GM12878 (cell line): Measurements from ENCODE around the gene FREY1. TPM values are rescaled to one million over a fixed set of nuclear protein-coding genes. Genes with fewer than 3 reads are reported as not detected.
A peak's percentile ranks its signal among the peaks of the same experiment; 100 is the strongest.

Experiments used
- ATAC-seq: fragments of 200-7000 bp; cut with Tn5 transposase; 3 replicates; pipeline ENCODE4 v1.9.1; 2020; ENCODE audit warnings: mild to moderate bottlenecking, moderate library complexity
- BruUV-seq: library from RNA; stranded (reverse); fragments of 400-500 nt; replicated peaks from 2 replicates; lab custom pipeline; 2021; lab: Mats Ljungman, UMichigan
- CTCF ChIA-PET: fragments of 300-600 bp; sonication (Branson Sonifier 250); formaldehyde crosslinking; extraction: SDS; loops from one replicate; lab custom pipeline; 2021; ENCODE audit warnings: inconsistent platforms; lab: Yijun Ruan, JAX
- POLR2A ChIA-PET: fragments of 350-600 bp; formaldehyde crosslinking; extraction: SDS; loops from one replicate; lab custom pipeline; 2021; ENCODE audit warnings: inconsistent platforms; lab: Charles Lee
- RAD21 ChIA-PET: fragments of 300-600 bp; sonication (Branson Sonifier 250); formaldehyde crosslinking; loops from one replicate; lab custom pipeline; 2023; ENCODE audit warnings: antibody characterized with exemption; ENCODE audit not compliant: unreplicated experiment; lab: Charles Lee
- SMC1A ChIA-PET: fragments of 300-600 bp; sonication (Branson Sonifier 250); formaldehyde crosslinking; loops from one replicate; lab custom pipeline; 2023; ENCODE audit not compliant: unreplicated experiment, uncharacterized antibody; lab: Charles Lee
- DNase-seq: peaks from one replicate; pipeline ENCODE4 v3.0.0-alpha.2; 2011; ENCODE audit warnings: low read depth, low spot score
- FAIRE-seq: peaks from 3 replicates; lab custom pipeline; 2011; peaks lifted over from hg19 to GRCh38; lab: Jason Lieb, UNC
- H2AFZ ChIP-seq: 2 replicates; pipeline ENCODE4 v1.6.0; 2011; ENCODE audit warnings: low read depth, low read length, control low read depth; ENCODE audit not compliant: control insufficient read depth
- H3K27ac ChIP-seq: 2 replicates; pipeline ENCODE4 v1.5.1; 2011; ENCODE audit warnings: control low read depth; ENCODE audit not compliant: control insufficient read depth, insufficient read depth
- H3K27me3 ChIP-seq, 2 experiments: replicated peaks in 1 of 2; 2 replicates each; pipeline versions ENCODE4 v1.6.0 to v1.6.1; 2011; ENCODE audit warnings: low read length in 1 of 2; ENCODE audit not compliant: control insufficient read depth in 2 of 2, insufficient read depth in 2 of 2
- H3K36me3 ChIP-seq, 2 experiments: 2 replicates each; pipeline ENCODE4 v1.5.1; 2011; ENCODE audit warnings: low read length in 1 of 2; ENCODE audit not compliant: control insufficient read depth in 2 of 2, insufficient read depth in 2 of 2
- H3K4me1 ChIP-seq: 2 replicates; pipeline ENCODE4 v1.6.1; 2011; ENCODE audit warnings: mild to moderate bottlenecking, low read length, moderate library complexity, mixed read lengths; ENCODE audit not compliant: control insufficient read depth, insufficient read depth
- H3K4me2 ChIP-seq: 2 replicates; pipeline ENCODE4 v1.6.0; 2011; ENCODE audit warnings: control low read depth; ENCODE audit not compliant: control insufficient read depth, insufficient read depth
- H3K4me3 ChIP-seq: fragments of 200-600 bp; sonication (generic); 2 replicates; pipeline ENCODE4 v1.5.1; 2016
- H3K79me2 ChIP-seq: 2 replicates; pipeline ENCODE4 v1.6.0; 2011; ENCODE audit warnings: low read length; ENCODE audit not compliant: control insufficient read depth, insufficient read depth
- H3K9ac ChIP-seq: 2 replicates; pipeline ENCODE4 v1.8.0; 2011; ENCODE audit warnings: low read length, control low read depth, mixed read lengths; ENCODE audit not compliant: control insufficient read depth, insufficient read depth
- H3K9me3 ChIP-seq: replicated peaks from 3 replicates; pipeline ENCODE4 v1.5.1; 2011; ENCODE audit warnings: mild to moderate bottlenecking, low read length; ENCODE audit not compliant: control insufficient read depth, insufficient read depth
- H4K20me1 ChIP-seq: 2 replicates; pipeline ENCODE4 v1.6.0; 2011; ENCODE audit not compliant: control insufficient read depth, insufficient read depth
- CHD4 ChIP-seq: fragments of 200-600 bp; sonication (generic); IDR thresholded peaks from 2 replicates; pipeline ENCODE4 v1.6.1; 2016; ENCODE audit warnings: mild to moderate bottlenecking
- DPF2 ChIP-seq: fragments of 450-650 bp; IDR thresholded peaks from 2 replicates; pipeline ENCODE4 v1.6.1; 2017; ENCODE audit warnings: mild to moderate bottlenecking
- E2F4 ChIP-seq: IDR thresholded peaks from 2 replicates; pipeline ENCODE4 v1.6.1; 2012; ENCODE audit warnings: low read depth, low read length, improper control_type of control experiment
- EGR1 ChIP-seq, 2 experiments: IDR thresholded peaks; 1 replicate in 1 of 2; 2 replicates in 1 of 2; pipeline ENCODE4 v1.6.1; 2011 to 2012; ENCODE audit warnings: low read depth in 2 of 2, low read length in 2 of 2, borderline replicate concordance in 1 of 2, mild to moderate bottlenecking in 1 of 2, moderate library complexity in 1 of 2
- FOS ChIP-seq: IDR thresholded peaks from 3 replicates; pipeline ENCODE4 v1.6.1; 2011; ENCODE audit warnings: borderline replicate concordance; ENCODE audit not compliant: insufficient read length; ENCODE audit errors: extremely low read depth
- IKZF2 ChIP-seq, 2 experiments: fragments of 450-650 bp; IDR thresholded peaks; 2 replicates each; pipeline ENCODE4 v1.6.1; 2017; ENCODE audit warnings: mild to moderate bottlenecking in 2 of 2, moderate library complexity in 2 of 2
- ZBED1 ChIP-seq: IDR thresholded peaks from 2 replicates; pipeline ENCODE4 v1.6.1; 2016; ENCODE audit warnings: borderline replicate concordance
- WGBS: methylation state at CpG from one replicate; pipeline ENCODE4 v1.1.6; 2016; ENCODE audit warnings: low lambda C conversion rate; ENCODE audit not compliant: insufficient replicate concordance, insufficient coverage; ENCODE audit errors: missing lambda C conversion rate; 5-methylcytosine and 5-hydroxymethylcytosine counted together
- in situ Hi-C: fragments of 300-500 bp; cut with MboI; formaldehyde crosslinking; loops from 9 replicates; pipeline ENCODE4 v1.14.3; 2018; ENCODE audit warnings: mixed read lengths
- intact Hi-C: fragments of 100-400 bp; cut with micrococcal nuclease; formaldehyde crosslinking; loops from one replicate; pipeline ENCODE4 v1.14.2; 2022; ENCODE audit not compliant: unreplicated experiment
- polyA plus RNA-seq, 11 experiments: library from polyadenylated mRNA; depleted of rRNA in 4 of 11; unstranded in 6 of 11; stranded (reverse) in 5 of 11; fragments of >200 nt; fragmentation: Nextera tagmentation in 4 of 11; fragmentation: Illumina TruSeq in 1 of 11; extraction: Ambion mirVana in 4 of 11; extraction: Trizol in 1 of 11; gene quantifications; 1 replicate in 1 of 11; 2 replicates in 10 of 11; pipeline versions ENCODE4 v1.2.1 to v1.2.3, GENCODE V29; 2011 to 2016; ENCODE audit warnings: inconsistent platforms in 2 of 11, missing spikeins in 2 of 11, low read depth in 1 of 11
- total RNA-seq, 4 experiments: library from RNA; depleted of rRNA in 3 of 4; stranded (reverse); fragments of >200 nt in 3 of 4; fragmentation: Illumina TruSeq in 1 of 4; extraction: Trizol in 1 of 4; gene quantifications; 2 replicates each; pipeline versions ENCODE4 v1.2.1 to v1.2.3, GENCODE V29; 2013 to 2021

Gene FREY1
- total and polyA plus RNA-seq, 10 of the 15 experiments (the other 5 are each of a cell fraction or from before 2014, with no cell fraction given): 0.13 to 1.7 (median 0.39) TPM; not detected in 3

GRCh38 chr11:45917623-45918330, 10.7 kb upstream of the FREY1 start, which contains the start of gene PEX16 (continued):
- TF ChIP-seq FOS: no peak
- no peak for TF ChIP-seq ZBED1
- TF ChIP-seq CHD4: no peak

GRCh38 chr11:45917286-45917622, 10.2 kb upstream of the FREY1 start:
- Histone ChIP-seq H3K27ac (peak overlapping the region; percentile 92), H3K27me3 (peaks cover 2 to 3% of the 10 kb centered on the region in 2 experiments; a peak in 3 of 4 replicates), H3K4me3 (peak overlapping the region; percentile 99), H3K9ac (peak overlapping the region; percentile 99), H3K4me1 (peaks cover 18% of the 10 kb centered on the region), H4K20me1 (no peaks in the 10 kb centered on the region), H3K4me2 (peak overlapping the region; percentile 84), H2AFZ (peak overlapping the region; percentile 98), H3K36me3 (peaks cover 12 to 15% of the 10 kb centered on the region in 2 experiments), H3K79me2 (peaks cover 16% of the 10 kb centered on the region), H3K9me3 (no peaks in the 10 kb centered on the region)
- ATAC-seq: peak; percentile 4
- TF ChIP-seq E2F4: 0 out of 2 replicates have a peak, but pooled peaks have one; percentile 20
- 0 out of 4 replicates have a peak, but pooled peaks of 1 of the 2 experiments have one; percentile 8 for TF ChIP-seq IKZF2 (IDR thresholded peaks at IDR 0.05)
- no peak for TF ChIP-seq EGR1 (IDR thresholded peaks at IDR 0.05; ENCODE audit: borderline replicate concordance in 1 of 2, low read depth in 2 of 2, low read length in 2 of 2)
- TF ChIP-seq DPF2: 0 out of 2 replicates have a peak, but pooled peaks have one; percentile 37
- POLR2A ChIA-PET: interaction anchor here (0.8 to 2.6 kb wide), 7 partner anchors 10 to 70 kb away, joined by 3 to 27 read pairs (median 6); partner anchors contain the start of gene CRY2
- intact Hi-C loops (loop anchor here (2.0 kb wide), 1 partner anchor 70 kb away; the partner anchor contains the start of gene CRY2), in situ Hi-C loops (no loop called here)
- RAD21 ChIA-PET: interaction anchor here (1.0 to 2.8 kb wide), 5 partner anchors 13 to 146 kb away, joined by 3 to 29 read pairs (median 8); partner anchors contain the start of genes CRY2 and SLC35C1
- SMC1A ChIA-PET: interaction anchor here (0.7 to 2.8 kb wide), 5 partner anchors 13 to 48 kb away, joined by 3 to 31 read pairs (median 5); no protein-coding TSS in a partner anchor
- CTCF ChIA-PET: interaction anchor here (1.0 to 2.4 kb wide), 4 partner anchors 13 to 146 kb away, joined by 3 to 12 read pairs (median 8); no protein-coding TSS in a partner anchor
- BruUV-seq: TSS peak; percentile 66
- 6% methylated on average over 16 of the region's 16 CpGs for WGBS
- FAIRE-seq: peak; percentile 61
- no peak for DNase-seq
